AG04449 (cell line): ENCODE data around the gene DNAJC21.

Experiments
- CTCF ChIA-PET: fragments of 350-600 bp; formaldehyde crosslinking; extraction: SDS; loops from one replicate; lab custom pipeline; 2021; ENCODE audit warnings: antibody characterized with exemption; lab: Yijun Ruan, JAX
- POLR2A ChIA-PET: fragments of 400-600, 350-600 bp; formaldehyde crosslinking; extraction: SDS; loops from one replicate; lab custom pipeline; 2020; ENCODE audit warnings: antibody characterized with exemption, inconsistent platforms; lab: Yijun Ruan, JAX
- DNase-seq: peaks from one replicate; pipeline ENCODE4 v3.0.0-alpha.2; 2010; ENCODE audit warnings: low read depth, low spot score
- H3K4me3 ChIP-seq: 2 replicates; pipeline ENCODE4 v1.5.1; 2011; ENCODE audit warnings: low read depth, mild to moderate bottlenecking, control low read depth, low read length
- CTCF ChIP-seq: IDR thresholded peaks from one replicate; pipeline ENCODE4 v1.5.1; 2011; ENCODE audit warnings: mild to moderate bottlenecking, moderate library complexity, low read length, control low read depth, inconsistent platforms; ENCODE audit not compliant: insufficient read depth; ENCODE audit errors: missing control alignments

The DNAJC21 gene

GRCh38 chr5:34929134-34929719 lies at the start of gene DNAJC21:
DNAJC21 (plus strand) TSS chr5:34929559; CDS start chr5:34929820, 261 bp downstream.
- ChIA-PET CTCF (interaction anchor here (1.0 to 2.5 kb wide), 4 partner anchors 11 to 443 kb away, joined by 3 to 15 read pairs (median 6); partner anchors contain the start of genes BRIX1 and RAD1), POLR2A (interaction anchor here (0.7 to 2.1 kb wide), 6 partner anchors 10 to 106 kb away, joined by 3 to 14 read pairs (median 4); partner anchors contain the start of genes BRIX1 and RAD1)
- peak; percentile 66 for DNase-seq
- peak within 1 kb of the TSS; percentile 91 for H3K4me3 ChIP-seq
- TF ChIP-seq CTCF: no peak

GRCh38 chr5:34881246-34881645 lies 48.1 kb upstream of the DNAJC21 start:
- no peak for TF ChIP-seq CTCF
- no peak overlapping the region for H3K4me3 ChIP-seq
- no peak for DNase-seq
- CTCF ChIA-PET: no interaction called here
- POLR2A ChIA-PET: no interaction called here

GRCh38 chr5:34886392-34887119 lies 42.8 kb upstream of the DNAJC21 start:
- DNase-seq: no peak

GRCh38 chr5:34889394-34889793 lies 40.0 kb upstream of the DNAJC21 start:
- TF ChIP-seq CTCF: no peak

More at GRCh38 chr5:34886392-34887119, 42.8 kb upstream of the DNAJC21 start:
- ChIA-PET CTCF (interaction anchor here (0.6 to 1.4 kb wide), 5 partner anchors 11 to 412 kb away, joined by 3 to 5 read pairs (median 3); no protein-coding TSS in a partner anchor), POLR2A (interaction anchor here (0.6 kb wide), 1 partner anchor 881 kb away, joined by 4 read pairs; no protein-coding TSS in a partner anchor)
- H3K4me3 ChIP-seq: no peak overlapping the region
- TF ChIP-seq CTCF: no peak

GRCh38 chr5:34891981-34892380 lies 37.4 kb upstream of the DNAJC21 start:
- POLR2A ChIA-PET: no interaction called here
- CTCF ChIA-PET: interaction anchor here (1.2 to 18.8 kb wide), 4 partner anchors 11 to 413 kb away, joined by 3 to 687 read pairs (median 26); no protein-coding TSS in a partner anchor
- no peak for TF ChIP-seq CTCF
- peak; percentile 81 for DNase-seq
- no peak overlapping the region for H3K4me3 ChIP-seq

More at GRCh38 chr5:34889394-34889793, 40.0 kb upstream of the DNAJC21 start:
- CTCF ChIA-PET: interaction anchor here (3.1 to 6.4 kb wide), 2 partner anchors 9 to 13 kb away, joined by 13 to 40 read pairs; no protein-coding TSS in a partner anchor
- POLR2A ChIA-PET: no interaction called here
- no peak overlapping the region for H3K4me3 ChIP-seq
- DNase-seq: no peak

- DNase-seq: no peak
- ChIA-PET POLR2A (no interaction called here), CTCF (interaction anchor here (1.2 to 18.8 kb wide), 5 partner anchors 10 to 414 kb away, joined by 3 to 687 read pairs (median 11); no protein-coding TSS in a partner anchor)
- TF ChIP-seq CTCF: no peak
- no peak overlapping the region for H3K4me3 ChIP-seq
Measured at GRCh38 chr5:34892414-34892813, 36.9 kb upstream of the DNAJC21 start.
